GM23338 (cell line): ENCODE measurements around the gene ANO10. TPM values are rescaled to one million over a fixed set of nuclear protein-coding genes. Genes with fewer than 3 reads are reported as not detected.

ENCODE experiments used
- ATAC-seq: fragments of 200-7000 bp; cut with Tn5 transposase; 3 replicates; pipeline ENCODE4 v1.9.1; 2020
- DNase-seq: peaks from one replicate; pipeline ENCODE4 v3.0.0-alpha.2; 2015; ENCODE audit warnings: low spot score
- H2AFZ ChIP-seq: fragments of 200-600 bp; sonication (generic); 2 replicates; pipeline ENCODE4 v1.8.0; 2016; ENCODE audit warnings: antibody characterized with exemption, mild to moderate bottlenecking, moderate library complexity
- H3F3A ChIP-seq: fragments of 200-600 bp; sonication (generic); replicated peaks from 2 replicates; pipeline ENCODE4 v1.8.0; 2017; ENCODE audit warnings: antibody characterized with exemption, mixed run types, low read depth
- H3K27ac ChIP-seq: fragments of 200-600 bp; sonication (generic); 2 replicates; pipeline ENCODE4 v1.6.1; 2016; ENCODE audit warnings: low read depth
- H3K27me3 ChIP-seq: fragments of 200-600 bp; sonication (generic); 2 replicates; pipeline ENCODE4 v1.8.0; 2016; ENCODE audit warnings: mild to moderate bottlenecking, mixed run types, moderate library complexity; ENCODE audit not compliant: insufficient read depth
- H3K36me3 ChIP-seq: fragments of 200-600 bp; sonication (generic); 2 replicates; pipeline ENCODE4 v1.8.0; 2016; ENCODE audit warnings: mild to moderate bottlenecking; ENCODE audit not compliant: insufficient read depth
- H3K4me1 ChIP-seq: fragments of 200-600 bp; sonication (generic); 2 replicates; pipeline ENCODE4 v1.8.0; 2016; ENCODE audit warnings: mild to moderate bottlenecking, moderate library complexity; ENCODE audit not compliant: insufficient read depth
- H3K4me2 ChIP-seq: fragments of 200-600 bp; sonication (generic); 2 replicates; pipeline ENCODE4 v1.7.1; 2017; ENCODE audit warnings: mixed run types
- H3K4me3 ChIP-seq: fragments of 200-600 bp; sonication (generic); 2 replicates; pipeline ENCODE4 v1.6.1; 2016; ENCODE audit warnings: mixed run types
- H3K79me2 ChIP-seq: fragments of 200-600 bp; sonication (generic); replicated peaks from 2 replicates; pipeline ENCODE4 v1.8.0; 2017; ENCODE audit warnings: mild to moderate bottlenecking; ENCODE audit not compliant: insufficient read depth
- H3K9me2 ChIP-seq: fragments of 200-600 bp; sonication (generic); 2 replicates; pipeline ENCODE4 v1.8.0; 2017; ENCODE audit not compliant: insufficient read depth
- H4K20me1 ChIP-seq: fragments of 200-600 bp; sonication (generic); replicated peaks from 2 replicates; pipeline ENCODE4 v1.8.0; 2017; ENCODE audit warnings: mild to moderate bottlenecking; ENCODE audit not compliant: insufficient read depth
- H3K27ac Mint-ChIP-seq: 2 replicates; pipeline ENCODE4 v1.8.0; 2020; ENCODE audit warnings: inconsistent platforms, mild to moderate bottlenecking, moderate library complexity, mixed read lengths
- H3K27me3 Mint-ChIP-seq: 3 replicates; pipeline ENCODE4 v1.8.0; 2022; ENCODE audit warnings: low read depth, mild to moderate bottlenecking, moderate library complexity, mixed read lengths, inconsistent platforms; ENCODE audit not compliant: insufficient read depth, poor library complexity
- H3K36me3 Mint-ChIP-seq: 3 replicates; pipeline ENCODE4 v1.8.0; 2021; ENCODE audit warnings: low read depth, mild to moderate bottlenecking, inconsistent platforms, moderate library complexity, mixed read lengths
- H3K4me1 Mint-ChIP-seq: 3 replicates; pipeline ENCODE4 v1.8.0; 2020; ENCODE audit warnings: mild to moderate bottlenecking, inconsistent platforms, mixed read lengths
- H3K4me3 Mint-ChIP-seq: 3 replicates; pipeline ENCODE4 v1.8.0; 2021; ENCODE audit warnings: moderate library complexity, mild to moderate bottlenecking, inconsistent platforms, mixed read lengths
- H3K9me3 Mint-ChIP-seq: 3 replicates; pipeline ENCODE4 v1.8.0; 2020; ENCODE audit warnings: moderate library complexity, mild to moderate bottlenecking, inconsistent platforms, mixed read lengths
- CREB1 ChIP-seq: fragments of 250-450 bp; sonication (Bioruptor Pico); IDR thresholded peaks from 2 replicates; pipeline ENCODE4 v1.5.0; 2020; ENCODE audit warnings: low read depth, mild to moderate bottlenecking, moderate library complexity
- EZH2phosphoT487 ChIP-seq: fragments of 200-600 bp; sonication (generic); IDR thresholded peaks from one replicate; pipeline ENCODE4 v1.8.1; 2018; ENCODE audit warnings: antibody characterized with exemption; ENCODE audit not compliant: unreplicated experiment
- JUNB ChIP-seq: IDR thresholded peaks from one replicate; pipeline ENCODE4 v1.6.1; 2016; ENCODE audit warnings: antibody characterized with exemption; ENCODE audit not compliant: unreplicated experiment
- NANOG ChIP-seq: IDR thresholded peaks from 2 replicates; pipeline ENCODE4 v1.6.1; 2016; ENCODE audit warnings: antibody characterized with exemption, borderline replicate concordance
- polyA plus RNA-seq: library from polyadenylated mRNA; unstranded; fragments of >200 nt; fragmentation: Nextera tagmentation; extraction: Ambion mirVana; gene quantifications from 2 replicates; pipeline ENCODE4 v1.2.1, GENCODE V29; 2016
- total RNA-seq: library from RNA; depleted of rRNA; stranded (reverse); fragments of >200 nt; shearing (Covaris generic); gene quantifications from 2 replicates; pipeline ENCODE4 v1.2.3, GENCODE V29; 2014
- TF ChIP-seq, protein P1 (sequence below): fragments of 250-450 bp; sonication (Bioruptor Pico); IDR thresholded peaks from 2 replicates; pipeline ENCODE4 v1.5.0; 2020; ENCODE audit warnings: mild to moderate bottlenecking, moderate library complexity

Gene ANO10
- total and polyA plus RNA-seq, 2 experiments from 2014 or later: 29.2 to 48.1 TPM

DNA sequence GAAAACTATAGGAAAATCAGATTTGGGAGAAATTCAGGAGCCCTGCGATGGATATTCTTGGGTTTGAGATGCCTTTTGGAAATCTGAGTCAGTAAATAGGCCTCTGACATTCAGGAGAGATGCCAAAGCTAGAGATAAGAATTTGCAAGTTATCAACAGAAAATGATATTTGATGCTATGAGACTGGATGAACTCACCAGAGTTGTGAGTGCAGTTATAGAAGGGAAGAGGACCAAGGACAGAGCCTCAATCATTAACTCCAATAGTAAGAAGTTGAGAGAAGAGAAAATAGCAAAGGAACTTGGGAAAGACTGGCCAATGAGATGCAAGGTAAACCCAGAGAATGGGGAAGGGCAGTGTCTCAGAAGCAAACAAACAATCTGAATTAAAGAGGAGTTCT is 7.9 kb upstream of the ANO10 start:
- Histone ChIP-seq H3K27me3 (no peaks in the 10 kb centered on the region), H3K4me2 (no peak overlapping the region), H3K27ac (no peak overlapping the region), H3K9me2 (peaks cover 10% of the 10 kb centered on the region; the same call in 1 of the 2 replicates), H3K4me1 (no peaks in the 10 kb centered on the region), H3K79me2 (no peaks in the 10 kb centered on the region), H4K20me1 (no peaks in the 10 kb centered on the region), H3K36me3 (peaks cover 7% of the 10 kb centered on the region), H2AFZ (no peak overlapping the region), H3K4me3 (no peak overlapping the region), H3F3A (no peaks in the 10 kb centered on the region)
- H3K9me3 Mint-ChIP-seq: peaks cover 12% of the 10 kb centered on the region
- peaks cover 17% of the 10 kb centered on the region for H3K4me1 Mint-ChIP-seq
- ATAC-seq: no peak
- no peak for DNase-seq
- H3K36me3 Mint-ChIP-seq: peaks cover 9% of the 10 kb centered on the region; the same call in 2 of the 3 replicates
- peaks cover 5% of the 10 kb centered on the region for H3K27me3 Mint-ChIP-seq
- TF ChIP-seq EZH2phosphoT487 (no peak), JUNB (no peak), CREB1 (no peak)
- H3K27ac Mint-ChIP-seq: peak overlapping the region; percentile 76
- no peak overlapping the region for H3K4me3 Mint-ChIP-seq

DNA sequence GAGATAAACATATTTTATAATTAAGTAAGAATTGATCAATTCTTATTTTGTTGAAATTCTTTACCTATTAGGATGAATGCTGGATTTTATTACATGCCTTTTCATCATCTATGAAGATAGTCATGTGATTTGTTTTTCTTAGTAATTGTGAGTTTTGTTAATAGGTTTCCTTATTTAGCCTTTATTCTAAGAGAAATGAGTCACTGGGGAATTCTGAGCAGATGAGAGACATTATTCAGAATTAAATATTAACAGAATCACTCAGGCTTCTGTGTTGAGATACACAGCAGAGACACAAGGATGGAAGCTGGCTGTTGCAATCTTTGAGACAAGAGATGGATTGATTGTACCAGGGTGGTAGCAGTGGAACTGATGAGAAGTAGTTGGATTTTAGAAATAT is 7.4 kb upstream of the ANO10 start:
- no peak for TF ChIP-seq NANOG
- no peak for TF ChIP-seq EZH2phosphoT487
- TF ChIP-seq JUNB: no peak
- TF ChIP-seq, protein P1, sequence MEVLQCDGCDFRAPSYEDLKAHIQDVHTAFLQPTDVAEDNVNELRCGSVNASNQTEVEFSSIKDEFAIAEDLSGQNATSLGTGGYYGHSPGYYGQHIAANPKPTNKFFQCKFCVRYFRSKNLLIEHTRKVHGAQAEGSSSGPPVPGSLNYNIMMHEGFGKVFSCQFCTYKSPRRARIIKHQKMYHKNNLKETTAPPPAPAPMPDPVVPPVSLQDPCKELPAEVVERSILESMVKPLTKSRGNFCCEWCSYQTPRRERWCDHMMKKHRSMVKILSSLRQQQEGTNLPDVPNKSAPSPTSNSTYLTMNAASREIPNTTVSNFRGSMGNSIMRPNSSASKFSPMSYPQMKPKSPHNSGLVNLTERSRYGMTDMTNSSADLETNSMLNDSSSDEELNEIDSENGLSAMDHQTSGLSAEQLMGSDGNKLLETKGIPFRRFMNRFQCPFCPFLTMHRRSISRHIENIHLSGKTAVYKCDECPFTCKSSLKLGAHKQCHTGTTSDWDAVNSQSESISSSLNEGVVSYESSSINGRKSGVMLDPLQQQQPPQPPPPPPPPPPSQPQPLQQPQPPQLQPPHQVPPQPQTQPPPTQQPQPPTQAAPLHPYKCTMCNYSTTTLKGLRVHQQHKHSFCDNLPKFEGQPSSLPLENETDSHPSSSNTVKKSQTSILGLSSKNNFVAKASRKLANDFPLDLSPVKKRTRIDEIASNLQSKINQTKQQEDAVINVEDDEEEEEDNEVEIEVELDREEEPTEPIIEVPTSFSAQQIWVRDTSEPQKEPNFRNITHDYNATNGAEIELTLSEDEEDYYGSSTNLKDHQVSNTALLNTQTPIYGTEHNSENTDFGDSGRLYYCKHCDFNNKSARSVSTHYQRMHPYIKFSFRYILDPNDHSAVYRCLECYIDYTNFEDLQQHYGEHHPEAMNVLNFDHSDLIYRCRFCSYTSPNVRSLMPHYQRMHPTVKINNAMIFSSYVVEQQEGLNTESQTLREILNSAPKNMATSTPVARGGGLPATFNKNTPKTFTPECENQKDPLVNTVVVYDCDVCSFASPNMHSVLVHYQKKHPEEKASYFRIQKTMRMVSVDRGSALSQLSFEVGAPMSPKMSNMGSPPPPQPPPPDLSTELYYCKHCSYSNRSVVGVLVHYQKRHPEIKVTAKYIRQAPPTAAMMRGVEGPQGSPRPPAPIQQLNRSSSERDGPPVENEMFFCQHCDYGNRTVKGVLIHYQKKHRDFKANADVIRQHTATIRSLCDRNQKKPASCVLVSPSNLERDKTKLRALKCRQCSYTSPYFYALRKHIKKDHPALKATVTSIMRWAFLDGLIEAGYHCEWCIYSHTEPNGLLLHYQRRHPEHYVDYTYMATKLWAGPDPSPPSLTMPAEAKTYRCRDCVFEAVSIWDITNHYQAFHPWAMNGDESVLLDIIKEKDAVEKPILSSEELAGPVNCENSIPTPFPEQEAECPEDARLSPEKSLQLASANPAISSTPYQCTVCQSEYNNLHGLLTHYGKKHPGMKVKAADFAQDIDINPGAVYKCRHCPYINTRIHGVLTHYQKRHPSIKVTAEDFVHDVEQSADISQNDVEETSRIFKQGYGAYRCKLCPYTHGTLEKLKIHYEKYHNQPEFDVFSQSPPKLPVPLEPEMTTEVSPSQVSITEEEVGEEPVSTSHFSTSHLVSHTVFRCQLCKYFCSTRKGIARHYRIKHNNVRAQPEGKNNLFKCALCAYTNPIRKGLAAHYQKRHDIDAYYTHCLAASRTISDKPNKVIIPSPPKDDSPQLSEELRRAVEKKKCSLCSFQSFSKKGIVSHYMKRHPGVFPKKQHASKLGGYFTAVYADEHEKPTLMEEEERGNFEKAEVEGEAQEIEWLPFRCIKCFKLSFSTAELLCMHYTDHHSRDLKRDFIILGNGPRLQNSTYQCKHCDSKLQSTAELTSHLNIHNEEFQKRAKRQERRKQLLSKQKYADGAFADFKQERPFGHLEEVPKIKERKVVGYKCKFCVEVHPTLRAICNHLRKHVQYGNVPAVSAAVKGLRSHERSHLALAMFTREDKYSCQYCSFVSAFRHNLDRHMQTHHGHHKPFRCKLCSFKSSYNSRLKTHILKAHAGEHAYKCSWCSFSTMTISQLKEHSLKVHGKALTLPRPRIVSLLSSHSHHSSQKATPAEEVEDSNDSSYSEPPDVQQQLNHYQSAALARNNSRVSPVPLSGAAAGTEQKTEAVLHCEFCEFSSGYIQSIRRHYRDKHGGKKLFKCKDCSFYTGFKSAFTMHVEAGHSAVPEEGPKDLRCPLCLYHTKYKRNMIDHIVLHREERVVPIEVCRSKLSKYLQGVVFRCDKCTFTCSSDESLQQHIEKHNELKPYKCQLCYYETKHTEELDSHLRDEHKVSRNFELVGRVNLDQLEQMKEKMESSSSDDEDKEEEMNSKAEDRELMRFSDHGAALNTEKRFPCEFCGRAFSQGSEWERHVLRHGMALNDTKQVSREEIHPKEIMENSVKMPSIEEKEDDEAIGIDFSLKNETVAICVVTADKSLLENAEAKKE: no peak
- ATAC-seq (no peak), DNase-seq (no peak)
- Mint-ChIP-seq H3K4me1 (peaks cover 17% of the 10 kb centered on the region), H3K36me3 (peaks cover 9% of the 10 kb centered on the region; the same call in 2 of the 3 replicates), H3K27me3 (peaks cover 5% of the 10 kb centered on the region), H3K27ac (peak overlapping the region; percentile 76), H3K9me3 (peaks cover 12% of the 10 kb centered on the region), H3K4me3 (no peak overlapping the region)
- Histone ChIP-seq H3K36me3 (peaks cover 7% of the 10 kb centered on the region), H2AFZ (no peak overlapping the region), H3F3A (no peaks in the 10 kb centered on the region), H4K20me1 (no peaks in the 10 kb centered on the region), H3K9me2 (peaks cover 10% of the 10 kb centered on the region; the same call in 1 of the 2 replicates), H3K79me2 (no peaks in the 10 kb centered on the region), H3K4me1 (no peaks in the 10 kb centered on the region), H3K27me3 (no peaks in the 10 kb centered on the region), H3K4me2 (no peak overlapping the region), H3K27ac (no peak overlapping the region), H3K4me3 (no peak overlapping the region)
